Fibroblast of mammary gland (primary cell): ENCODE measurements around the gene MUS81.
A peak's percentile ranks its signal among the peaks of the same experiment; 100 is the strongest.

ENCODE experiments used
- DNase-seq: peaks from one replicate; pipeline ENCODE4 v3.0.0-alpha.2; 2010; ENCODE audit warnings: low read depth
- H3K4me3 ChIP-seq: 2 replicates; pipeline ENCODE4 v1.5.1; 2011; ENCODE audit warnings: low read depth, mild to moderate bottlenecking, low read length, moderate library complexity; ENCODE audit not compliant: control insufficient read depth
- TF ChIP-seq, protein P1 (sequence below): conservative IDR thresholded peaks from 2 replicates; pipeline ENCODE4 v1.5.1; 2011; ENCODE audit warnings: low read depth, low read length, inconsistent platforms; ENCODE audit not compliant: control insufficient read depth, insufficient read depth

MUS81 gene

DNA sequence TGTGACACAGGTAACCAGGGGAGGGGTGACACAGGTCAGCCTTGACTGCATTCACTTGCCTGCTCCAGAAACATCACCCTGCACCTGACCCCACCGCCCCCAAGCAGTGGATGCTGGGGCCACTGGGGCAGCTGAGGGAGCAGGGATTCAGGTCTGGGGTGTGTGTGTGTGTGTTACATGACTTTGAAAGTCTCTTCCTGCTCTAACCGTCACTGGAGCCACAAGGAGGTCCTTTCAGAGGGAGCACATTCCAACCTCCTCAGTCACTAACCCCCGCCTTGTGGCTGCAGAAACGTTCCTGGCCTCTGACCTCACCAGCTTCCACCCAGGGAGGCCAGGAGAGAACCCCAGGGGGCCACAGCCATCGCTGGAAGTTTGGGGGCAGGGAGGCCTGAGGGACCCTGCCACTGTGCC is 42.8 kb downstream of the MUS81 start:
- no peak overlapping the region for H3K4me3 ChIP-seq
- peak; percentile 89 for DNase-seq
- TF ChIP-seq, protein P1, sequence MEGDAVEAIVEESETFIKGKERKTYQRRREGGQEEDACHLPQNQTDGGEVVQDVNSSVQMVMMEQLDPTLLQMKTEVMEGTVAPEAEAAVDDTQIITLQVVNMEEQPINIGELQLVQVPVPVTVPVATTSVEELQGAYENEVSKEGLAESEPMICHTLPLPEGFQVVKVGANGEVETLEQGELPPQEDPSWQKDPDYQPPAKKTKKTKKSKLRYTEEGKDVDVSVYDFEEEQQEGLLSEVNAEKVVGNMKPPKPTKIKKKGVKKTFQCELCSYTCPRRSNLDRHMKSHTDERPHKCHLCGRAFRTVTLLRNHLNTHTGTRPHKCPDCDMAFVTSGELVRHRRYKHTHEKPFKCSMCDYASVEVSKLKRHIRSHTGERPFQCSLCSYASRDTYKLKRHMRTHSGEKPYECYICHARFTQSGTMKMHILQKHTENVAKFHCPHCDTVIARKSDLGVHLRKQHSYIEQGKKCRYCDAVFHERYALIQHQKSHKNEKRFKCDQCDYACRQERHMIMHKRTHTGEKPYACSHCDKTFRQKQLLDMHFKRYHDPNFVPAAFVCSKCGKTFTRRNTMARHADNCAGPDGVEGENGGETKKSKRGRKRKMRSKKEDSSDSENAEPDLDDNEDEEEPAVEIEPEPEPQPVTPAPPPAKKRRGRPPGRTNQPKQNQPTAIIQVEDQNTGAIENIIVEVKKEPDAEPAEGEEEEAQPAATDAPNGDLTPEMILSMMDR = no peak

DNA sequence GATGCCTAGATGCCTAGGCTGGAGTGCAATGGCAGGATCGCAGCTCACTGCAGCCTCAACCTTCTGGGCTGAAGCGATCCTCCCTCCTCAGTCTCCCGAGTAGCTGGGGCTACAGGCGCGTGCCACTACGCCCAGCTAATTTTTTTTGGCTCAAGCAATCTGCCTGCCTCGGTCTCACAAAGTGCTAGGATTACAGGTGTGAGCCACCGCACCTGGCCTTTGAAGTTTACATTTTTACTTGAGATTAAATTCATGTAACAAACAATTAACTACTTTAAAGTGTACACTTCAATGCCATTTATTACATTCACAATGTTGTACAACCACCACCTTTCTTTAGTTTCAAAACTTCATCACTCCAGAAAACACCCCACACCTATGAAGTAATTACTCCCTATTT is 43.5 kb downstream of the MUS81 start:
- no peak for DNase-seq

DNA sequence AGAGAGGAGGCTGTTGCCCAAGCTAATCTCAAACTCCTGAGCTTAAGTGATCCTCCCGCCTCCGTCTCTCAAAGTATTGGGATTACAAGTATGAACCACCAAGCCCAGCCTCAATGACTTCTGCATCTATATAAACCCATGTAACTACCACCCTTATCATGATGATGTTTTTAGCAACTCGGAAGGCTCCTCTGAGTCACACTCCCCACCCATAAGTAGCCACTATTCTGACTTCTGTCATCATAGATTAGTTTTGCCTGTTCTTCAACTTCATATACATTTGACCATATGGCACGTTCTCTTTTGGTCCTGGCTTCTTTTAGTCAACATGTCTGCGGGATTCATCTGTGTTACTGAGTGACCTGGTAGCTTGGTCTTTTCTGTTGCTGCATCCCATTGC is 46.4 kb downstream of the MUS81 start:
- DNase-seq = no peak

More for the DNA sequence above, 43.5 kb downstream of the MUS81 start:
- no peak overlapping the region for H3K4me3 ChIP-seq
- TF ChIP-seq, protein P1 = no peak

DNA sequence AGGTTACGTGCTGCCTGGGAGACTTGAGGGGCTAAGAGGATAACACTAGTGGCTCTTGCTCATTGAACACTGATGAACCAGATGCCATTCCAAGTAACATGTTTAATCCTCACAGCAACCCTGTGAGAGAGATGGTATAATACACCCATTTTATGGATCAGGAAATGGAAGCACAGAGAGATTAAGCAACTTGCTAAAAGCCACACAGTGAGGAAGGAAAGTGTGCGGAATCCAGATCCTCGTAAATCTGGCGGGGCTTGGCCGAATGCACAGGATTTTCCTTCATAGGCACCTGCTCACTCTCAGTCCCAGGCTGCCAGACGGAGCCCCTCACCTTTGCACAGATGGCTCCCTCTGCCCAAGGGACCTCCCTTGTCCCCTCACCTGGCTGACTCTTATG is 47.6 kb downstream of the MUS81 start:
- TF ChIP-seq, protein P1 = no peak

More for the DNA sequence above, 46.4 kb downstream of the MUS81 start:
- no peak overlapping the region for H3K4me3 ChIP-seq
- TF ChIP-seq, protein P1 = no peak

DNA sequence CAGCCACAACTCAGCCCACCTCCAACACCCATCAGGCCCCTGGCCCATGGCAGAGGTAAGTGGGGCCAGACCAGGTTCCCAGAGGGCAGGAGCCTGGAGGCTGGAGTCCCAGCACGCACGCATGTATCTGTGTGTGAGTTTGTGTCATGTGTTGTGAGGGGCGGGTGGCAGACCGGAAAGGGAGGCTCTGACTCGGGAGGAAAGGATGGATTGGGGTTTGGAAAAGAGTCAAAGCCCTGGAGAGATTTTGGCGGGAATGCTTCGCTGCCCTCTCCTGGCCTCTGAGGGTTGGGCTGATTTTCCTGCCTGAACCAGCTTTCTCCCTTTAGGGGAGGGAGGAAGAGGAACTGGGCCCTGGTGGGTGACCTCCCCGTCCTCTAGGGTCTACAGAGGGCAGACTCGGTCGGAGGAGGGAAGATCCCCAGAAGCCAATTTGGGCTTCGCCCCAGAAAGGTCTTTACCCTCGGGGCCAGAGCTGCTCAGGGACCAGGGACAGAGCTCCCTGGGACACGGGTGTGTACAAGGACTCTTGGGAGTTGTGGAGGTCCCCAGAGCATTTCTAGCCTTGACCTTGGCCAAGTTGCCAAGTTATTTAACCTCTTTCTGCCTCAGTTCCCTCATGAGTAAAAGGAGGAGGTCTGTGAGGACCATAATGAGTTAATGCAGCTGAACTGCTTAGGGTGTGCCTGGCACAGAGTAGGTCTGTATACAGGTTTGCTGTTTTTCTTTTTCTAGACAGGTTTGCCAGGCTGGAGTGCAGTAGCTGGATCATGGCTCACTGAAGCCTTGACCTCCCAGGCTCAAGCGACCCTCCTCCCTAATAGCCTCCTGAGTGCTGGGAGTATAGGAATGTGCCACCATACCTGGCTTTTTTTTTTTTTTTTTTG is 51.7 kb downstream of the MUS81 start:
- peak; percentile 91 for DNase-seq
- H3K4me3 ChIP-seq = no peak overlapping the region
- TF ChIP-seq, protein P1 = peak; percentile 38

More for the DNA sequence above, 47.6 kb downstream of the MUS81 start:
- DNase-seq = no peak
- no peak overlapping the region for H3K4me3 ChIP-seq

DNA sequence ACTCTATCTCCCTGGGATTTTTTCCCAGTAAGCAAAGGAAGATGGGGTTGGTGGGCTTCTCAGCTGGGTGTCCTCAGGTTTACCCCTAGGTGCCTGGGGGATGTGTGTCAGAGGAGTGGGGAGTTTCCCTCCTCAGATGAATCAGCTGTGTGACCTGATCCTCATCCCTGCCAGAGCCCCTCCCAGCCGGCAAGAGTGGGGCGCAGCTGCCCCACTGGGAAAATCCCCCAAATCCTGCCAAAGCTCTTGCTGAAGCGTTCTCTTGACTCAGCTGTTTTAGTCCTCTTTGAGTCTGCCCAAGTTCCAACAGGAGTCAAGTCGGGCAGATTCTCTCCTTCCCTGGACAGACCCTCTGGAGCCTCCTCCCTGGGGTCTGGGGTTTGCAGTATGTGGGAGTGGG is 52.6 kb downstream of the MUS81 start:
- H3K4me3 ChIP-seq = no peak overlapping the region
- TF ChIP-seq, protein P1 = no peak
- DNase-seq = peak; percentile 83
